Calu3 (cell line): Measurements from ENCODE around the gene PREX1. TPM values are rescaled to one million over a fixed set of nuclear protein-coding genes. Genes with fewer than 3 reads are reported as not detected.
"Not testable (repeated sequence)": the region's sequence is repeated elsewhere in the genome, so short reads cannot be mapped to it uniquely, and the experiment has no call there.

Experiments
- BruUV-seq: library from RNA; stranded (reverse); fragments of 400-500 nt; replicated peaks from 2 replicates; lab custom pipeline; 2021; lab: Mats Ljungman, UMichigan
- CTCF ChIA-PET: fragments of 300-600 bp; sonication (Branson Sonifier 250); formaldehyde crosslinking; loops from one replicate; lab custom pipeline; 2022; ENCODE audit warnings: antibody characterized with exemption; lab: Charles Lee
- DNase-seq: peaks from one replicate; pipeline ENCODE4 v3.0.0; 2022
- H3K27ac Mint-ChIP-seq: one replicate; pipeline ENCODE4 v1.8.0; 2022; ENCODE audit warnings: mixed read lengths; ENCODE audit not compliant: unreplicated experiment
- H3K27me3 Mint-ChIP-seq: one replicate; pipeline ENCODE4 v1.8.0; 2022; ENCODE audit warnings: mixed read lengths; ENCODE audit not compliant: unreplicated experiment
- H3K36me3 Mint-ChIP-seq: one replicate; pipeline ENCODE4 v1.8.0; 2022; ENCODE audit warnings: mild to moderate bottlenecking, moderate library complexity, mixed read lengths; ENCODE audit not compliant: insufficient read depth, unreplicated experiment
- H3K4me1 Mint-ChIP-seq: one replicate; pipeline ENCODE4 v1.8.0; 2022; ENCODE audit warnings: mild to moderate bottlenecking, low read depth, mixed read lengths; ENCODE audit not compliant: unreplicated experiment
- H3K4me3 Mint-ChIP-seq: one replicate; pipeline ENCODE4 v1.8.0; 2022; ENCODE audit warnings: mild to moderate bottlenecking, low read depth, moderate library complexity, mixed read lengths; ENCODE audit not compliant: unreplicated experiment
- H3K9me3 Mint-ChIP-seq: one replicate; pipeline ENCODE4 v1.8.0; 2022; ENCODE audit warnings: low read depth, mixed read lengths; ENCODE audit not compliant: unreplicated experiment
- CTCF ChIP-seq: fragments of 200-600 bp; IDR thresholded peaks from one replicate; pipeline ENCODE4 v1.8.0; 2022; ENCODE audit warnings: antibody characterized with exemption; ENCODE audit not compliant: unreplicated experiment
- intact Hi-C: fragments of 100-400 bp; cut with micrococcal nuclease; formaldehyde crosslinking; loops from one replicate; pipeline ENCODE4 v1.10.0; 2022; ENCODE audit not compliant: unreplicated experiment
- total RNA-seq: library from RNA; stranded (reverse); gene quantifications from 2 replicates; pipeline ENCODE4 v1.2.3, GENCODE V29; 2022

PREX1 gene
- total RNA-seq, 1 experiment from 2014 or later, result 0.31 TPM

- peaks cover 6% of the 10 kb centered on the region for H3K9me3 Mint-ChIP-seq
- no peak overlapping the region for H3K27ac Mint-ChIP-seq
- no TSS peak for BruUV-seq
- H3K4me1 Mint-ChIP-seq, result peaks cover 26% of the 10 kb centered on the region
- no peak for DNase-seq
- CTCF ChIA-PET, result no interaction called here
- intact Hi-C loops, result no loop called here
- no peak overlapping the region for H3K4me3 Mint-ChIP-seq
- no peaks in the 10 kb centered on the region for H3K36me3 Mint-ChIP-seq
- TF ChIP-seq CTCF, result no peak
- H3K27me3 Mint-ChIP-seq, result peaks cover 45% of the 10 kb centered on the region
Measured at GRCh38 chr20:48599106-48599747, 228.6 kb downstream of the PREX1 start.

DNA sequence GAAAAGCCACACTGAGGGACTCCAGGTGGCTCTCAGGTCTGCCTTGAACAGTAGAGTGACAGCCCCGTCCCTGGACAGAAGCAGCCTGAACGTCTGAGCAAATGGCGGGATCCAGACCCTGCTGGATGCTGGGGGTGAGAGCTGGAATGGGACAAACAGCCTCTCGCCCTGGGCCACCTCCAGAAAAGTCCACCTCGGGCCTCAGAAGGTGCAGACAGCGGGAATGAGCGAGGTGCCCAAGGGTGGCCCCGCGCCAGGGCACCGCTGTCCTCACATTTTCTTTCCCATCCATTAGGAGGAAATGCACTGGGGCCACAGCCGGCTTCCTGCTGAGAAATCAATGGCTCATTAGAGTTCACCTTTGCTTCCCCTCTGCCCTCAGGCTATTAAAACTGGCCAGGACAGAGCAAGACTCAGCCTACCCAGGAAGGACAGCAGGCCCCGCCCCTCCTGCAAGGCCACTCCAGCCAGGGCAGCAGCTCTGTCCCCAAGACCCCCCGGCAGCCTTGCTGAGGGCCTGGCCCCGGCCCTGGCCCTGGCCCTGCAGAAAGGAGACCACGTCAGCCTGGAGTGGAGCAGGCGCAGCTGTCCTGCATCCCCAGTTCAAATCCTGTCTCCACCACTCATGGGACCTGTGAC, 229.4 kb downstream of the PREX1 start:
- intact Hi-C loops, H3K4me3 Mint-ChIP-seq, CTCF ChIA-PET, H3K27ac Mint-ChIP-seq, H3K36me3 Mint-ChIP-seq, BruUV-seq, H3K9me3 Mint-ChIP-seq: not testable (repeated sequence)
- peak; percentile 69 for DNase-seq
- Mint-ChIP-seq H3K27me3 (peaks cover 45% of the 10 kb centered on the region), H3K4me1 (peaks cover 26% of the 10 kb centered on the region)

GRCh38 chr20:48597521-48598302, 230.1 kb downstream of the PREX1 start:
- H3K4me3 Mint-ChIP-seq, result no peak overlapping the region
- no peak for DNase-seq
- CTCF ChIA-PET, result no interaction called here
- no peak overlapping the region for H3K27ac Mint-ChIP-seq
- peaks cover 39% of the 10 kb centered on the region for H3K27me3 Mint-ChIP-seq
- intact Hi-C loops, result no loop called here
- H3K4me1 Mint-ChIP-seq, result peaks cover 26% of the 10 kb centered on the region
- no peak for TF ChIP-seq CTCF
- no peaks in the 10 kb centered on the region for H3K36me3 Mint-ChIP-seq
- no TSS peak for BruUV-seq
- peaks cover 4% of the 10 kb centered on the region for H3K9me3 Mint-ChIP-seq

- CTCF ChIA-PET, result no interaction called here
Measured at GRCh38 chr20:48596334-48596898, 231.4 kb downstream of the PREX1 start.

More at GRCh38 chr20:48596334-48596898, 231.4 kb downstream of the PREX1 start:
- Mint-ChIP-seq H3K9me3 (no peaks in the 10 kb centered on the region), H3K4me3 (no peak overlapping the region), H3K4me1 (peaks cover 26% of the 10 kb centered on the region), H3K36me3 (no peaks in the 10 kb centered on the region), H3K27ac (no peak overlapping the region), H3K27me3 (peaks cover 27% of the 10 kb centered on the region)
- intact Hi-C loops, result no loop called here
- no peak for DNase-seq
- TF ChIP-seq CTCF, result no peak
- no TSS peak for BruUV-seq
